GM18520 (cell line): ENCODE data around the gene FZD4.
"Not testable (repeated sequence)": the region's sequence is repeated elsewhere in the genome, so short reads cannot be mapped to it uniquely, and the experiment has no call there.

Experiments
- ATAC-seq: cut with Tn5 transposase; IDR thresholded peaks from one replicate; pipeline ENCODE4 v1.9.1; 2021; ENCODE audit not compliant: unreplicated experiment

FZD4 gene

DNA sequence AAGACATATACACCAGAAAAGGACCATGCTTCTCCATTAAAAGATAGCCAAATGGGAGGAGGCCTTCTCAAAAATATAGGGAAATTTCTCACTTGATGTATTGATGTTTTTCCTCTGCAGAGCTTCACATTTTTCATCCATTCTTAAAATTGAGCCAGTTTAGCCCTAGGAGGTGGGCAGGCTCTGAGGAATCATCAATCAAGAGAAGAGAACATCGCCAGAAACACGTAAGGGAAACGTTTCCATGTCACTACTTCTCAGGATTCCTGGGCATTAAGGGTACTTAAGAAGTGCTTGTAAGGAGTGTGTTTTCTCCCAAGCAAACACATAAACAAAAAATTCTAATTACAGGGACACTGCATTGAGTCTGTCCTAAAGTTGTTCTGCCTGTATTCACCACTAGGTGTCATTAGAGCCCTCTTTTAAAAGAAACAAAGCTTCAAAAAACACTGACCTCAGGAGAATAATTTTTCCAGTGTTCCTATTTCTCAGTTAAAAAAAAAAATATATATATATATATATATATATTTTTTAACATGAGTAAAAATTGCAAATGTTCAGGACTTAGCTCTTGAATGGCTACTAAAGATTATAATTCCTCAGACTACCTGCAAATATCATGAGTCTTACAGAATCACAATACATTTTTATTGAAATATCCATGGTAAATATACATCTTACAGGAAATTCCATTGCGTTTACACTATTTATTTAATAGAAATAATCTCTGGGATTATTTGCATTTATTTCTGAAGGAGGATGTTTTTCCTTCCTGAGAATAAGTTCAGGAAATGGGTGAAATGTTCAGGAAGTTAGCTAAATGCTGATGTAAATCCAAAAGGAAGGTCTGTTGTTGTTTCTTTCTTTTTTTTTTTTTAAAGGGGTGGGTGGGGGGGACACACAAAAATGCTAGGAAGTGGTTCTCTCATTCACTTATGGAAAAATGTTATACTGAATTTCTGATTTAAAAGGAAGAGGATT lies 16.0 kb downstream of the FZD4 start:
- peak; percentile 63 for ATAC-seq

- ATAC-seq = no peak
Measured at GRCh38 chr11:86938203-86938899, 16.8 kb downstream of the FZD4 start.

GRCh38 chr11:86937193-86937806 lies 17.9 kb downstream of the FZD4 start:
- ATAC-seq = not testable (repeated sequence)

- ATAC-seq = no peak
Measured at GRCh38 chr11:86934926-86935579, 20.1 kb downstream of the FZD4 start.

DNA sequence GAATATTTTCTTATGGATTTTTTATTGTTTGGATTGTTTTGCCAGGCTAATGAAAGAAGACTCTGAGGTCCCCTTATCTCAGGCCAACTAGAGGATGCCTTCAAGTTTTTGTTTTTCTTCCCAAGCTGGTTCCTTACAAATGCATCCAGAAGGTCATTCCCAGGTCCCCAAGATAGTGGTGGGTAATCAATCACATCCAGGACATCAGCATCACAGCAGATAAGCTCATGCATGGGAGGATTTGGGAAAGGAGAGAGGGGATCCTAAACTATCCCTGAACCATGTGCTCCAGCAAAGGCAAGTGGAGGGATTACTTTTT lies 20.7 kb downstream of the FZD4 start:
- ATAC-seq = no peak

DNA sequence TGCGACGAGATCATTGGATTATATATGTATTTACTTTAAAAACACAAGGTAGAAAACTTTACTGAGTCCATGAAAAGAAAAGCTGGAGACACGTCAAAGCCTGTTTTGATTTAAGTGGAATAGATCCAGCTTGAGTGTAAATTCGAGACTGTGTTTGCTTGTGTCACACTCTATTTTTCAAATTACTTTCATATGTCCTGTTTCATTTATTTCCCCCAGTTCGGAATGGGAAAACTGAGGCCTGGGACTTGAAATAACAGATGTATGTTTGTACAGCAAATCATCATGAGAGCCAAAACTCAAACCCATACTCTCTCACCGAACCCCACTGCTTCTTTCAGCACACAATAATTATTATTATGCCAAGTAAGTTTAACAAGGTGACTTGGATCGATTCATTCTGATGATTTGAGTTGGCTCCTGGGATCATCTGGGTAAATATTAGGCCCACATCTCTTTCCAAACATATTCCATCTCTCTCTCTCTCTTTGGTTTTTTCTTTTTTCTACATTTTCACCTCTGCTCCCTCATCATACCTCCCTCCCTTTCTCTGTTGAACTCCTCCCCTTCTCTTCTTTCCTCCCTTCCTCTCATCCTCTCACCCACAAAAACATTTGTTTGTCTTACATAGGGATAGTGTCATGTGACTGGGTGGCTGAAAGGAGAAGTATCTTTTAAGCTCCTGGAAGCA lies 21.2 kb downstream of the FZD4 start:
- ATAC-seq = no peak

DNA sequence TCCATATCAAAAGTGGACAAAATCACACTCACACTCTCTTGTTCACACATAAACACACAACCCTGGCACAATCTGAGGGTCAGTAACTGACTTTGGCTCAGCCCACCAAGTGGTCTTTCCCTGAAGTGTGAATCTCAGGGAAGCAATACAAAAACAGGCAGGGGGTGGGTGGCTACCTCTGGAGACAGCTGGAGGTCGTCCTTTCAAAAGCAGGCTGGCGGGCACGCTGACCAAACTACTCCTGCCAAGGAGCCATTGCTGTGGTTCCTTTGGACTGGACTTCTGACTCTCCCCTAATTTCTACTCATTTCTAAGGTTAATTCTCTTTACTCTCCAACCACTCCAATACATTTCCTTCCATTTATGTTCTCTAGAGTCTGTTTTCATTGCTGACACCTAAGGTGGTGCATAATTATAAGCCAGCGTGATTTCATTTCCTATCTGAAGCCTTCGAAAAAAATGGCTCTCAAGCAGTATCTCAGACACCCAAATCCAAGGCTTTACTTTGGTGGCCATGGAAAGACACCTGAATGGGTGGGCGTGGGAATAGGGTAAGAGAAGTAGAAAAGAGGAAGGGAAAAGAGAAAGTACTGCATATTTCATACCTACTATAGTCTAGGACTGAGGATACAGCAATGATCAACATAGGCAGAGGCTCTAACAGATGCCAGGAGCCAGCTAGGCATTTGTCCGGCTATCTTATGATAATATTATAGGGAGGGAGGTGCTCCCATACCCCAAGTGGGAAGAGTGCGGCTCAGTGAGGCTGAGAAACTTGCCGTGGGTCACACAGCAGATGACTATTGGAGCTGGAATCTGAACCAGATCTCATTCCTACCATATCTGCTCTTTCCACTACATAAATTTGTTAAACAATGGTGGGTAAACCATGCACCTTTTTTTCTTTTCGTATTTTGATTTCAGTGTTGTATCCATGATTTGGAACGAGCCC lies 22.0 kb downstream of the FZD4 start:
- no peak for ATAC-seq

DNA sequence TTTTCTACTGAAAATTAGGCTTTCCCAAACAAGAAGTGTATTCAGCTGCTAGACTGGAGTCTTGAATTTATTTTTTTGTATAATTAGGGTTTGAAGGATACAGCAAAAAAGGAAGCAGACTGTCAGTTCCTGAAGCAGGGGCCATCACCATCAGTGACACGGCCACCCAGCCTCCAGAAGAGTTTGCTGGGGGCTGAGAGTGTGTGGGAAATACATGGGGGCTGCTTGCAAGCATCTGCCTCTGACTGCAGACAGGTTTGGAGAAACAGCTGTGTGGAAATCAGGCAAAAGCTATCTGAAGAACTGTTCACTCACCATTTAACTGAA lies 23.0 kb downstream of the FZD4 start:
- ATAC-seq = no peak

DNA sequence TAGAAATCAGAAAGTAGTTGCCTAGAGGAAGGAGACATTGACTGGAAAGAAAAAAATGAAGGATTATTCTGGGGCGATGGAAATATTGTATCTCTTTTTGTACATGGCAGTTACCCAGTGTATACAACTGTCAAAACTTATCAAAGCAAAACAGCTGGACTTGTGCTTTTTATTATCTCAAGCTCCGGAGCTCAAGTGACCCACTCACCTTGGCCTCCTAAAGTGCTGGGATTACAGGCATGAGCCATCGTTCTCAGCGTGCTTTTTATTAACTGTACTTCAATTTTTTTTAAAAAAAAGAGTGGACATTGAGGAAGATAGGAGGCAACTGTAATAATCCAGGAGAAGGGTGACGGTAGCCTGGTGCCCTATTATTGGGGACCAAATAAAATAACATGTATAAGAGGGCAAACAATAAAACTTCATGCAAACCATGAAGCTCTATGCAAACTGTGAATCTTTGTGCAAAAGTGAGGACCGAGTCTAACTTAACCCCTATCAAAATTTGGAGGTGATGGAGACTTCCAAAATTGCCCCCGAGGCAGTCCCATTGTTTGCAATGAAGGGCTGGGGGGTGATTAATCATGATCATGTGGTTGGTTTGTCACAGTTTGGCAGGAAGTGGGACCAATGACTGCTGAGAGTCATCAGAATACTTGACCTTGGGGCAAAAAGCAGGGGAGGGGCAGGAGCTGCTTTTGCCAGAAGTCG lies 23.5 kb downstream of the FZD4 start:
- no peak for ATAC-seq

DNA sequence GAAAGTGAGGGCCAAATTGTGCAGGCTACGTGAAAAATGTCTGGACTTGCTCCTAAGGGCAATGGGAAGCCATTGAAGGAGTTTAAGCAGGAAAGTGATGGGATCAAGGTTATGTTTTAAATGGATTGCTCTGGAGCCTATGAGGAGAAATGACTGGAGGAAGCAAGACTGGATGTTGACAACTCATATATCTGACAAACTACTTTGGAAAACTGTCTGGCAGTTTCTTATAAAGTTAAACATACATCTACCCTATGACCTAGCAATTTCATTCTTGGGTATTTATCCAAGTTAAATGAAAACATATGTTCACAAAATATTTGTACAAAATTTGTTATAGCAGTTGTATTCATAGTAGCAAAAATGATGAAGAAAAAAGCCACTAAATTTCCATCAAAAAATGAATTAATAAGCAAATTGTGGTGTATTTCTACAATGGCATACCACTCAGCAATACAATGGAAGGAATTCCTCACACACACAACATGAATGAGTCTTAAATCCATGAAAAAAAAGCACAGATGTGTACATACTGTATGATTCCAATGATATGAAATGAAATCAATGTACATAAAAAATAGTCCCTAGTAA lies 24.1 kb downstream of the FZD4 start:
- no peak for ATAC-seq

DNA sequence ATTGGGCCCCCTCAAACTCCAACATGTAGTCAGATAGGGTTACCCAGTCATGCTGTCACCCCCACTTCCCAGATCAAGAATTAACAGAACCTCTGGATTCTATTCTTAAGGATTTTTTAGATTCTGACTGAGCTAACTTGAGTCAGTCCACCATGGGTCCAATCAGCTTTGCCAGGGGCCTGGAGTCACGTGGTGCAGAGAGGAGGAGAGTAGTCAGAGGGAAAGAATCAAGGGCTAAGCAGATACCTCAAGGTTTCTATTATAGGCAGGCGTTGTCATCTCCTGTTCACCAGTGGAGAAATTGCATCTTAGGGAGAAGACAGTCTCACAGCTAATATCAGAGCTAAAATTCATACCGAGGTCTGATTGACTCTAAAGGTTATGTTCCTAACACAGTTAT lies 28.2 kb downstream of the FZD4 start:
- ATAC-seq = no peak

GRCh38 chr11:86923999-86924766 lies 31.0 kb downstream of the FZD4 start:
- ATAC-seq = no peak

DNA sequence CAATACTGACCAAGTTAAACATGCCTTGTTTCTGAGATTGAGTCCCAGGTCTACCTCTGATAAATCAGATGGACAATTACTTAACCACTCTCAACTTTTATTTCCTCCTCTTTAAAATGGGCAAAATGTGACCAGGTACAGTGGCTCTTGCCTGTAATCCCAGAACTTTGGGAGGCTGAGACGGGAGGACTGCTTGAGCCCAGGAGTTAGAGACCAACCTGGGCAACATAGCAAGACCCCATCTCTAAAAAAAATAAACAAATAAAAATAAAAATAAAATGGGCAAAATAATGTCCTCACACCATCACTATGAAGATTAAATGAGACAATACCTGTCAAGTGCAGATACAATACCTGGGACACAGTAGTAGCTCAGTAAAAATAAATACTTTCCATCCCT lies 33.0 kb downstream of the FZD4 start:
- no peak for ATAC-seq

- no peak for ATAC-seq
Measured at GRCh38 chr11:86919557-86920210, 35.5 kb downstream of the FZD4 start.

GRCh38 chr11:86918973-86919372 lies 36.2 kb downstream of the FZD4 start:
- no peak for ATAC-seq

GRCh38 chr11:86918496-86918895 lies 36.7 kb downstream of the FZD4 start:
- ATAC-seq = no peak

- no peak for ATAC-seq
Measured at GRCh38 chr11:86917589-86917988, 37.6 kb downstream of the FZD4 start.

DNA sequence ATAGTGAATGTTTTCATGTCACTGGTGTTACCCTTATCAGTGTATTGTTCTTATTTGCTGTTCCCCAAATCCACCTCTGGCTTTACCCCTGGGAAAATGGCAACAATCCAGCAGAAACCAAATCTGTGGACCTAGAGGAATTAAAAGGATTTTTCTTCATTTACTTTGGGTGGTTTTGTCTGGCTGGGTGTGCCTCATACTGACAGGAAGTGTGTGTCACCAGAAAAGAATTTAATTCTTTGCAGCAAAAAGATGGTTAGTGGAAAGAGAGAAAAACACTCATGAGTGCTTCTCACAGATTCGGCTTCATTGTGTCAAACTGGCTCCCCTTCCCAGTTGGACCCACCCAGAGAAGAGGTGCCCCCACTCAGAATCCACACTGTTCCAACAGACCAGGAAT lies 38.9 kb downstream of the FZD4 start:
- ATAC-seq = no peak
